DMS153 treated with DMSO at 0.1 percent for 48 hours (cell line): Measurements from ENCODE around the gene PRMT6.
A peak's percentile ranks its signal among the peaks of the same experiment; 100 is the strongest.
"Not testable (repeated sequence)": the region's sequence is repeated elsewhere in the genome, so short reads cannot be mapped to it uniquely, and the experiment has no call there.

ENCODE experiments used
- DNase-seq: peaks from one replicate; lab custom pipeline; 2025; ENCODE audit not compliant: unreplicated experiment; lab: John Stamatoyannopoulos, UW

Gene PRMT6

GRCh38 chr1:107056426-107057196 lies at the start of gene PRMT6:
PRMT6 (plus strand) TSS chr1:107056674; CDS start chr1:107056716, 42 bp downstream.
- DNase-seq = peak; percentile 68

DNA sequence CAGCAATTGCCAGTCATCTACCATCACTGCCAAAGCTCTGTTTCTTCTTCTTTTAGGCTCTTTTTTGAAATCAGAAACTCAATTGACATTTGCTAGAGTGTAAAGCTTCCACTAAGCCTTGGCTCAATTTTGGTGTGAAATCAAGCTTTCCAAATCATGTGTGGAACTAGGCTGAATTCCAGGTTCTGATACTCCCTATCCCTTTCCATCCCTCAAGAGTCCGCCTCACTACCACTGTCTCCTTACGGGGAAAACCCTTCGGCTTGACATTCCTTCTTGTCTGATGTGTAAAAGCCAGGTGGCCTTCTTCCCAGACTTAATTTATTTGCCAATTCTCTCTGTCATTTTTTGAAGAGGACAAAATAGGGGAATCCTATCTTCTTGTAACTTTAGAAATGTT lies 47.2 kb upstream of the PRMT6 start:
- DNase-seq = no peak

DNA sequence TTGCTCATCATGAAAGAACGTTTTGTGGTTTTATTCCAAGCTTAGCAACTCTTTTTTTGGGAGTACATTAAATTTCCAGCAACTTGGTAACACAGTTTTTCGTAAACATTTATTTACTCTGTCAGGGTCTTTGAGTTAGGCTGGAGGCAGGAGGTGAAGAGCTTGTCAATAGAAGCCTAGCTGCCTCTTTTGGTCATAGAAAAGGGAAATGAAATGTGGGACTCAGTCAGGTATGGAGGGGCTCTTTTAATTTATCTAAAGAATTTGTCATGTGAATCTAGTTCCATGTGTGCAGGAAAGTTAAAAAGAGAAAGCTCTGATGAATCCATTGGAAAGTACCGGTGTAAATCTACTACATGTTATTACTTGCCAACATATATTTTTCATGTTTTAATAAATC lies 45.9 kb upstream of the PRMT6 start:
- no peak for DNase-seq

- DNase-seq = no peak
Observed at GRCh38 chr1:107016376-107016978, 40.0 kb upstream of the PRMT6 start.

DNA sequence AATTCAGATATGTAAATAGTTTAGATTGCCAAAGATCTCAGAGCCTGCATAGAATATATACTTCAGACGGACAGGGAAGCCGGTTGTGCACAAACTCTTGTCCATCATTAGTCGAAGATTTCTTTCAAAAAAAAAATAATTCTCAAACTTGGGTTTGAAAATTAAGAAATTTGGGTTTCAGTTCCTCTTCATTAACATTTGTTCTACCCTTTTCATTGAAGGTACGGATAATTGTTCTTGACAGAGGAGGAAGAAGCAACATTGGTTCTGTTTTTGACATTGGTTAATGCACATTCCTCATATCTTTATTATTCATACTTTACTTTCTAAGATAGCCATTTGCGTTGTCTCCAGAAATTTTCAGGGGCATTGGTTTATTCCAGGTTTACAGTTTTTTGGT lies 38.0 kb upstream of the PRMT6 start:
- no peak for DNase-seq

GRCh38 chr1:107019166-107019565 lies 37.3 kb upstream of the PRMT6 start:
- no peak for DNase-seq

GRCh38 chr1:107038874-107039273 lies 17.6 kb upstream of the PRMT6 start:
- DNase-seq = not testable (repeated sequence)

DNA sequence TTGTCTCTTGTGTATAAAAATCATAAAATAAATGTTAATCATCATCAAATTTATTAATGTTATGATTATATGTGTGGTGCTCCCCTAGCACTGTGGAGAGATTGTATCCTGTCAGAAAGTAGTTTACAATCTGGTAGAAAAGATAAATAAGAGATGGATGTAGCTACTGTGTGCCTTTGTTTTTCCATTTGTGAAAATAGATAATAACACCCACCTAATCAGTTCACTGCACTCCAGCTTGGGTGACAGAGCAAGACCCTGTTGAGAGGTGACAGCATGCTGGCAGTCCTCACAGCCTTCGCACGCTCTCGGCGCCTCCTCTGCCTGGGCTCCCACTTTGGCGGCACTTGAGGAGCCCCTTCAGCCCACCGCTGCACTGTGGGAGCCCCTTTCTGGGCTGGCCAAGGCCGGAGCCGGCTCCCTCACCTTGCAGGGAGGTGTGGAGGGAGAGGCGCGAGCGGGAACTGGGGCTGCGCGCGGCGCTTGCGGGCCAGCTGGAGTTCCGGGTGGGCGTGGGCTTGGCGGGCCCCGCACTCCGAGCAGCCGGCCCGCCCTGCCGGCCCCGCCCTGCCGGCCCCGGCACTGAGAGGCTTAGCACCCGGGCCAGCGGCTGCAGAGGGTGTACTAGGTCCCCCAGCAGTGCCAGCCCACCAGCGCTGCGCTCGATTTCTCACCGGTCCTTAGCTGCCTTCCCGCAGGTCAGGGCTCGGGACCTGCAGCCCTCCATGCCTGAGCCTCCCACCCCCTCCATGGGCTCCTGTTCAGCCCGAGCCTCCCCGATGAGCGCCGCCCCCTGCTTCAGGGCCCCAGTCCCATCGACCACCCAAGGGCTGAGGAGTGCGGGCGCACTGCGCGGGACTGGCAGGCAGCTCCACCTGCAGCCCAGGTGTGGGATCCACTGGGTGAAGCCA lies 11.9 kb upstream of the PRMT6 start:
- not testable (repeated sequence) for DNase-seq

GRCh38 chr1:107047602-107048001 lies 8.9 kb upstream of the PRMT6 start:
- no peak for DNase-seq

GRCh38 chr1:107048241-107048640 lies 8.2 kb upstream of the PRMT6 start:
- no peak for DNase-seq

DNA sequence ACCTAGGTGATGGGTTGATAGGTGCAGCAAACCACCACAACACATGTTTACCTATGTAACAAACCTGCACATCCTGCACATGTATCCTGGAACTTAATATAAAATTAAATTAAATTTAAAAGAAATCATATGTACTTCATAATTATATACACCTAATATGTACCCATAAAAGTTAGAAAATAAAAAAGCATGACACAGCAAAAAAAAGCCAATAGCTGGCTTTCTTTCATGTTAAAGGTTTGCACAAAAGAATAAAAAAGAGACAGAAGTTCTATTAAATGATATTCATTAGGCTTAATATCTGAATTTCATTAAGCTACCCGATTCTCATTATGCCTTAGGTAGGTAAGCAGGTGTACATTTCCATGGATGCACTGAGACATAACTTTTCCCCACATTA lies 5.2 kb upstream of the PRMT6 start:
- DNase-seq = no peak

DNA sequence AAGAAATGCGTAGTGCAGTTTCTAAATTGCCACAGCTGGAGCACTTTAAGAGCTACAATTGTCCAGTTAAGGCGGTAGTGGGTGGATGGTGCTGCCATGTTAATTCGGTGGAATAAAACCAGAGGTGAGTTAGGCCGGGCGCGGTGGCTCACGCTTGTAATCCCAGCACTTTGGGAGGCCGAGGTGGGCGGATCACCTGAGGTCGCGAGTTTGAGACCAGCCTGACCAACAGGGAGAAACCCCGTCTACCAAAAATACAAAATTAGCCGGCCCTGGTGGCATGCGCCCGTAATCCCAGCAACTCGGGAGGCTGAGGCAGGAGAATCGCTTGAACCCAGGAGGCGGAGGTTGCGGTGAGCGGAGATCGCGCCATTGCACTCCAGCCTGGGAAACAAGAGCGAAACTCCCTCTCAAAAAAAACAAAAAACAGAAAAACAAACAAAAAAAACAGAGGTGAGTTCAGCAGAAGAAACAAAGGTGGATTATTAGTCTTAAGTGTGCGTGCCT lies 502 bp upstream of the PRMT6 start:
- DNase-seq = not testable (repeated sequence)

- DNase-seq = peak; percentile 39
Observed at GRCh38 chr1:107057197-107058133, 991 bp downstream of the PRMT6 start.

GRCh38 chr1:107058245-107059032 lies 2.0 kb downstream of the PRMT6 start:
- no peak for DNase-seq

DNA sequence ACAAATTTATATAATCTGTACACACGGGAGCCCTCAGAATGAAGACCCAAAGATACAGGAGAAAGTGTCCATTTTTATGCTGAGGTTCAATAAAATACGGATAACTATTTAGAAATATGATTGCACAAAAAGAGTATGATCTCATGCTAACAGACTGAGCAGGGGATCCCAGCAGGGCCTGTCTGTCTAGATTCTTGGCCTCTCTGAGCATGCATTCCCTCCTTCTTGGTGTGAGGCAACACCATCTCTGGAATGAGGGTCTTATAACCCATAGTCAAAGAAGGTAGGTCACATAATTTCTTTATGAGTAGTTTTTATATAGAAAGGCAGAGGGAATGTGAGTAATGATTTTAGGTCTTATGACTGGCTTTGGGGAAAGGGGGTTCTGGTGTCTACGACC lies 5.4 kb downstream of the PRMT6 start:
- DNase-seq = no peak

GRCh38 chr1:107073493-107073892 lies 17.0 kb downstream of the PRMT6 start:
- no peak for DNase-seq

GRCh38 chr1:107076841-107077240 lies 20.4 kb downstream of the PRMT6 start:
- no peak for DNase-seq

DNA sequence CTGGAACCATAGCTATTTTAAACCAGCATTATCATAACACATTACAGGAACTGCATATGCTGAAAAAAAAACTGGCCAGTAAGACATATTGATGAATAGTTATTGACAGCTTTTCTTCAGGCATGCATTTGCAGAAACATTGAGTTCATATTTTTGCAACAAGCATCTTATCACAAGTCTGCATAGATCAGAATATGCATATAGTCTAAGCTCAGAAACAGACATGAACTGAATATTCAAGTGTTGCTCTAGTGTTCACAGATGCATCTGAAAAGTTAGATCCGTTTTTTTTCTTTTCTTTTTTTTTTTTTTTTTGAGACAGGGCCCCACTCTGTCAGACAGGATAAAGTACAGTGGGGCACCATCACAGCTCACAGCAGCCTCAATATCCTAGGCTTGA lies 22.8 kb downstream of the PRMT6 start:
- no peak for DNase-seq

- no peak for DNase-seq
Observed at GRCh38 chr1:107081102-107081501, 24.6 kb downstream of the PRMT6 start.

- DNase-seq = no peak
Observed at GRCh38 chr1:107091418-107091817, 34.9 kb downstream of the PRMT6 start.
